HG03135 (cell line): ENCODE results near the gene EPS8L3.
A peak's percentile ranks its signal among the peaks of the same experiment; 100 is the strongest.
"Not testable (repeated sequence)": the region's sequence is repeated elsewhere in the genome, so short reads cannot be mapped to it uniquely, and the experiment has no call there.

Source experiments
- ATAC-seq: cut with Tn5 transposase; IDR thresholded peaks from one replicate; pipeline ENCODE4 v1.9.1; 2021; ENCODE audit warnings: mild to moderate bottlenecking, moderate library complexity; ENCODE audit not compliant: unreplicated experiment

The EPS8L3 gene

GRCh38 chr1:109781806-109782205 lies 18.1 kb upstream of the EPS8L3 start:
- no peak for ATAC-seq

- no peak for ATAC-seq
Measured at GRCh38 chr1:109780982-109781381, 17.3 kb upstream of the EPS8L3 start.

GRCh38 chr1:109777980-109778625 lies 14.4 kb upstream of the EPS8L3 start:
- ATAC-seq: no peak

GRCh38 chr1:109777436-109777835 lies 13.7 kb upstream of the EPS8L3 start:
- ATAC-seq: no peak

GRCh38 chr1:109776911-109777310 lies 13.2 kb upstream of the EPS8L3 start:
- ATAC-seq: peak; percentile 76

- ATAC-seq: no peak
Measured at GRCh38 chr1:109776206-109776835, 12.6 kb upstream of the EPS8L3 start.

- no peak for ATAC-seq
Measured at GRCh38 chr1:109775398-109775797, 11.7 kb upstream of the EPS8L3 start.

GRCh38 chr1:109773900-109774485 lies 10.3 kb upstream of the EPS8L3 start:
- no peak for ATAC-seq

GRCh38 chr1:109773203-109773899 lies 9.6 kb upstream of the EPS8L3 start:
- peak; percentile 48 for ATAC-seq

GRCh38 chr1:109772658-109773202 lies 9.0 kb upstream of the EPS8L3 start:
- no peak for ATAC-seq

GRCh38 chr1:109771712-109772657 lies 8.3 kb upstream of the EPS8L3 start:
- no peak for ATAC-seq

GRCh38 chr1:109770331-109771095 lies 6.8 kb upstream of the EPS8L3 start:
- no peak for ATAC-seq

GRCh38 chr1:109769330-109770078 lies 5.8 kb upstream of the EPS8L3 start:
- ATAC-seq: no peak

GRCh38 chr1:109768820-109769219 lies 5.1 kb upstream of the EPS8L3 start:
- no peak for ATAC-seq

- ATAC-seq: no peak
Measured at GRCh38 chr1:109768335-109768650, 4.6 kb upstream of the EPS8L3 start.

GRCh38 chr1:109767637-109768334 lies 4.1 kb upstream of the EPS8L3 start:
- no peak for ATAC-seq

GRCh38 chr1:109766991-109767636 lies 3.4 kb upstream of the EPS8L3 start:
- ATAC-seq: not testable (repeated sequence)
